ENCODE results near the gene PI4K2A. TPM values are rescaled to one million over a fixed set of nuclear protein-coding genes. Genes with fewer than 3 reads are reported as not detected.

The PI4K2A gene
- total RNA-seq, 5 donors from 2014 or later (not counting 1 experiment from before 2014, with no cell fraction given) = 9.0 to 23.1 (median 11.0) TPM

- 91% methylated on average over 9 of the region's 12 CpGs for WGBS (ENCODE audit: insufficient coverage)
- CTCF ChIA-PET = no interaction called here
These were observed 29.0 kb upstream of the PI4K2A start for GRCh38 chr10:97611473-97611872.

GRCh38 chr10:97612386-97612785 is 28.1 kb upstream of the PI4K2A start:
- Histone ChIP-seq H3K4me1 (ENCODE audit: control insufficient read depth in 1 of 2, extremely low read depth in 1 of 2, insufficient read depth in 2 of 2, low read length in 2 of 2) (no peaks in the 10 kb centered on the region), H3K36me3 (ENCODE audit: control insufficient read depth in 2 of 2, extremely low read depth in 1 of 2, insufficient read depth in 1 of 2, low read length in 1 of 2) (peaks cover 0 to 4% of the 10 kb centered on the region in 2 donors), H3K27me3 (replicated peaks in 1 of 2; ENCODE audit: control insufficient read depth in 2 of 2, extremely low read depth in 1 of 2, insufficient read depth in 2 of 2, low read length in 1 of 2) (peaks cover 0 to 6% of the 10 kb centered on the region in 2 experiments), H3K4me3 (ENCODE audit: control insufficient read depth in 1 of 2, extremely low read depth in 1 of 2, low read length in 1 of 2) (no peak overlapping the region), H3K9me3 (no peaks in the 10 kb centered on the region), H3K27ac (ENCODE audit: low read length) (no peak overlapping the region)
- no peaks in the 10 kb centered on the region for H3K27me3 Mint-ChIP-seq
- H3K27ac Mint-ChIP-seq = no peak overlapping the region
- H3K9me3 Mint-ChIP-seq = no peaks in the 10 kb centered on the region
- no peaks in the 10 kb centered on the region for H3K36me3 Mint-ChIP-seq
- ATAC-seq (replicated peaks in 1 of 4) (no peak), DNase-seq (peak in 1 of 35 experiments; percentile 13)
- H3K4me1 Mint-ChIP-seq = no peaks in the 10 kb centered on the region
- ChIA-PET CTCF (no interaction called here), POLR2A (interaction anchor here in 1 of 2 donors (0.6 to 0.7 kb wide), 2 partner anchors 56 to 159 kb away, joined by 3 to 9 read pairs; no protein-coding TSS in a partner anchor)
- no CpG with 5 or more reads among the region's 2 CpGs for WGBS (ENCODE audit: insufficient coverage)
- H3K4me3 Mint-ChIP-seq = no peak overlapping the region

More at GRCh38 chr10:97611473-97611872, 29.0 kb upstream of the PI4K2A start:
- Mint-ChIP-seq H3K27ac (no peak overlapping the region), H3K27me3 (peaks cover 0 to 3% of the 10 kb centered on the region in 2 donors), H3K4me1 (no peaks in the 10 kb centered on the region), H3K36me3 (no peaks in the 10 kb centered on the region), H3K4me3 (no peak overlapping the region), H3K9me3 (no peaks in the 10 kb centered on the region)
- Histone ChIP-seq H3K4me3 (ENCODE audit: control insufficient read depth in 1 of 2, extremely low read depth in 1 of 2, low read length in 1 of 2) (no peak overlapping the region), H3K27ac (ENCODE audit: low read length) (no peak overlapping the region), H3K27me3 (replicated peaks in 1 of 2; ENCODE audit: control insufficient read depth in 2 of 2, extremely low read depth in 1 of 2, insufficient read depth in 2 of 2, low read length in 1 of 2) (peaks cover 0 to 12% of the 10 kb centered on the region in 2 experiments), H3K36me3 (ENCODE audit: control insufficient read depth in 2 of 2, extremely low read depth in 1 of 2, insufficient read depth in 1 of 2, low read length in 1 of 2) (peaks cover 0 to 4% of the 10 kb centered on the region in 2 donors), H3K4me1 (ENCODE audit: control insufficient read depth in 1 of 2, extremely low read depth in 1 of 2, insufficient read depth in 2 of 2, low read length in 2 of 2) (no peaks in the 10 kb centered on the region), H3K9me3 (no peaks in the 10 kb centered on the region)
- POLR2A ChIA-PET = no interaction called here
- no peak for ATAC-seq (replicated peaks in 1 of 4)
- no peak for DNase-seq

GRCh38 chr10:97618285-97618684 is 22.2 kb upstream of the PI4K2A start:
- ATAC-seq (replicated peaks in 1 of 4) (no peak), DNase-seq (no peak)
- no peaks in the 10 kb centered on the region for H3K9me3 ChIP-seq
- Mint-ChIP-seq H3K4me1 (no peaks in the 10 kb centered on the region), H3K9me3 (no peaks in the 10 kb centered on the region), H3K36me3 (no peaks in the 10 kb centered on the region), H3K27me3 (no peaks in the 10 kb centered on the region), H3K4me3 (no peak overlapping the region), H3K27ac (no peak overlapping the region)
- ChIA-PET CTCF (no interaction called here), POLR2A (no interaction called here)
- H3K27ac ChIP-seq (ENCODE audit: low read length) = no peak overlapping the region
- peaks cover 0 to 4% of the 10 kb centered on the region in 2 donors for H3K36me3 ChIP-seq (ENCODE audit: control insufficient read depth in 2 of 2, extremely low read depth in 1 of 2, insufficient read depth in 1 of 2, low read length in 1 of 2)
- H3K4me3 ChIP-seq (ENCODE audit: control insufficient read depth in 1 of 2, extremely low read depth in 1 of 2, low read length in 1 of 2) = no peak overlapping the region
- no peaks in the 10 kb centered on the region for H3K27me3 ChIP-seq (replicated peaks in 1 of 2; ENCODE audit: control insufficient read depth in 2 of 2, extremely low read depth in 1 of 2, insufficient read depth in 2 of 2, low read length in 1 of 2)
- WGBS (ENCODE audit: insufficient coverage) = no CpG with 5 or more reads among the region's 4 CpGs
- no peaks in the 10 kb centered on the region for H3K4me1 ChIP-seq (ENCODE audit: control insufficient read depth in 1 of 2, extremely low read depth in 1 of 2, insufficient read depth in 2 of 2, low read length in 2 of 2)

- DNase-seq (no peak), ATAC-seq (replicated peaks in 1 of 4) (no peak)
- CTCF ChIA-PET = interaction anchor here in 1 of 2 donors (0.7 kb wide), 1 partner anchor 47 kb away, joined by 12 read pairs; no protein-coding TSS in a partner anchor
- H3K27me3 Mint-ChIP-seq = no peaks in the 10 kb centered on the region
- Histone ChIP-seq H3K27me3 (replicated peaks in 1 of 2; ENCODE audit: control insufficient read depth in 2 of 2, extremely low read depth in 1 of 2, insufficient read depth in 2 of 2, low read length in 1 of 2) (no peaks in the 10 kb centered on the region), H3K4me1 (ENCODE audit: control insufficient read depth in 1 of 2, extremely low read depth in 1 of 2, insufficient read depth in 2 of 2, low read length in 2 of 2) (no peaks in the 10 kb centered on the region), H3K9me3 (no peaks in the 10 kb centered on the region), H3K36me3 (ENCODE audit: control insufficient read depth in 2 of 2, extremely low read depth in 1 of 2, insufficient read depth in 1 of 2, low read length in 1 of 2) (peaks cover 0 to 4% of the 10 kb centered on the region in 2 donors), H3K27ac (ENCODE audit: low read length) (no peak overlapping the region), H3K4me3 (ENCODE audit: control insufficient read depth in 1 of 2, extremely low read depth in 1 of 2, low read length in 1 of 2) (no peak overlapping the region)
- H3K9me3 Mint-ChIP-seq = no peaks in the 10 kb centered on the region
- POLR2A ChIA-PET = no interaction called here
- H3K4me1 Mint-ChIP-seq = no peaks in the 10 kb centered on the region
- no CpG with 5 or more reads among the region's 4 CpGs for WGBS (ENCODE audit: insufficient coverage)
- no peaks in the 10 kb centered on the region for H3K36me3 Mint-ChIP-seq
- no peak overlapping the region for H3K4me3 Mint-ChIP-seq
- H3K27ac Mint-ChIP-seq = no peak overlapping the region
These were observed 21.7 kb upstream of the PI4K2A start for GRCh38 chr10:97618733-97619132.

GRCh38 chr10:97623277-97623676 is 17.2 kb upstream of the PI4K2A start:
- no peaks in the 10 kb centered on the region for H3K36me3 Mint-ChIP-seq
- Histone ChIP-seq H3K36me3 (ENCODE audit: control insufficient read depth in 2 of 2, extremely low read depth in 1 of 2, insufficient read depth in 1 of 2, low read length in 1 of 2) (no peaks in the 10 kb centered on the region), H3K4me1 (ENCODE audit: control insufficient read depth in 1 of 2, extremely low read depth in 1 of 2, insufficient read depth in 2 of 2, low read length in 2 of 2) (no peaks in the 10 kb centered on the region), H3K27me3 (replicated peaks in 1 of 2; ENCODE audit: control insufficient read depth in 2 of 2, extremely low read depth in 1 of 2, insufficient read depth in 2 of 2, low read length in 1 of 2) (no peaks in the 10 kb centered on the region), H3K9me3 (no peaks in the 10 kb centered on the region), H3K4me3 (ENCODE audit: control insufficient read depth in 1 of 2, extremely low read depth in 1 of 2, low read length in 1 of 2) (no peak overlapping the region), H3K27ac (ENCODE audit: low read length) (no peak overlapping the region)
- DNase-seq (no peak), ATAC-seq (replicated peaks in 1 of 4) (no peak)
- H3K27me3 Mint-ChIP-seq = no peaks in the 10 kb centered on the region
- H3K27ac Mint-ChIP-seq = no peak overlapping the region
- ChIA-PET CTCF (no interaction called here), POLR2A (interaction anchor here in 1 of 2 donors (0.6 kb wide), 2 partner anchors 15 to 28 kb away, joined by 3 to 7 read pairs; no protein-coding TSS in a partner anchor)
- no CpG with 5 or more reads among the region's 1 CpG for WGBS (ENCODE audit: insufficient coverage)
- H3K9me3 Mint-ChIP-seq = no peaks in the 10 kb centered on the region
- H3K4me3 Mint-ChIP-seq = no peak overlapping the region
- H3K4me1 Mint-ChIP-seq = no peaks in the 10 kb centered on the region

GRCh38 chr10:97627731-97628130 is 12.7 kb upstream of the PI4K2A start:
- Histone ChIP-seq H3K36me3 (ENCODE audit: control insufficient read depth in 2 of 2, extremely low read depth in 1 of 2, insufficient read depth in 1 of 2, low read length in 1 of 2) (no peaks in the 10 kb centered on the region), H3K27me3 (replicated peaks in 1 of 2; ENCODE audit: control insufficient read depth in 2 of 2, extremely low read depth in 1 of 2, insufficient read depth in 2 of 2, low read length in 1 of 2) (peaks cover 0 to under 1% of the 10 kb centered on the region in 2 experiments), H3K4me1 (ENCODE audit: control insufficient read depth in 1 of 2, extremely low read depth in 1 of 2, insufficient read depth in 2 of 2, low read length in 2 of 2) (peaks cover 1 to 2% of the 10 kb centered on the region in 2 experiments), H3K4me3 (ENCODE audit: control insufficient read depth in 1 of 2, extremely low read depth in 1 of 2, low read length in 1 of 2) (no peak overlapping the region), H3K27ac (ENCODE audit: low read length) (no peak overlapping the region), H3K9me3 (no peaks in the 10 kb centered on the region)
- WGBS (ENCODE audit: insufficient coverage) = 87% methylated on average over 4 of the region's 4 CpGs
- POLR2A ChIA-PET = no interaction called here
- no peaks in the 10 kb centered on the region for H3K9me3 Mint-ChIP-seq
- no peak for ATAC-seq (replicated peaks in 1 of 4)
- DNase-seq = no peak
- CTCF ChIA-PET = no interaction called here
- peaks cover 2 to 4% (median 3%) of the 10 kb centered on the region in 3 donors for H3K4me1 Mint-ChIP-seq
- H3K36me3 Mint-ChIP-seq = no peaks in the 10 kb centered on the region
- H3K27me3 Mint-ChIP-seq = no peaks in the 10 kb centered on the region
- H3K4me3 Mint-ChIP-seq = no peak overlapping the region
- H3K27ac Mint-ChIP-seq = no peak overlapping the region

Data from T-cell (primary cell).